Upper lobe of right lung (tissue), 1 donor: ENCODE data around the gene TEAD1. TPM values are rescaled to one million over a fixed set of nuclear protein-coding genes. Genes with fewer than 3 reads are reported as not detected.

Experiments used
- ATAC-seq: fragments of 200-7000 bp; cut with Tn5 transposase; one replicate; pipeline ENCODE4 v1.9.1; 2020; ENCODE audit warnings: mild to moderate bottlenecking, moderate library complexity
- DNase-seq: peaks from one replicate; pipeline ENCODE4 v3.0.0-alpha.2; 2020
- H3K27ac ChIP-seq: fragments of 200-600 bp; one replicate; pipeline ENCODE4 v1.8.0; 2022
- H3K27me3 ChIP-seq: fragments of 200-600 bp; one replicate; pipeline ENCODE4 v1.8.0; 2022; ENCODE audit warnings: mild to moderate bottlenecking
- H3K36me3 ChIP-seq: fragments of 200-600 bp; one replicate; pipeline ENCODE4 v1.8.0; 2022
- H3K4me1 ChIP-seq: fragments of 200-600 bp; one replicate; pipeline ENCODE4 v1.8.0; 2022
- H3K4me3 ChIP-seq: fragments of 200-600 bp; one replicate; pipeline ENCODE4 v1.8.0; 2022; ENCODE audit warnings: mild to moderate bottlenecking
- H3K9me3 ChIP-seq: fragments of 200-600 bp; one replicate; pipeline ENCODE4 v1.8.0; 2022
- CTCF ChIP-seq: fragments of 200-600 bp; IDR thresholded peaks from one replicate; pipeline ENCODE4 v1.8.0; 2022; ENCODE audit warnings: antibody characterized with exemption
- intact Hi-C: fragments of 100-400 bp; cut with DNase I; formaldehyde crosslinking; loops from one replicate; pipeline ENCODE4 v1.11.0; 2022
- total RNA-seq: library from RNA; stranded (reverse); fragmentation: NEBNext Ultra II Directional; extraction: Animal tissue kit (Norgen Biotek cat#: 25700); gene quantifications from one replicate; pipeline ENCODE4 v1.2.1, GENCODE V29; 2021
- donor health status: DM: no; HTN: yes; CAD: no; lungs with severe emphysema.

TEAD1 gene
- total RNA-seq, 1 donor from 2014 or later, result 72.3 TPM

- Histone ChIP-seq H3K4me3 (no peak overlapping the region), H3K27ac (no peak overlapping the region), H3K27me3 (no peaks in the 10 kb centered on the region), H3K9me3 (no peaks in the 10 kb centered on the region), H3K4me1 (no peaks in the 10 kb centered on the region), H3K36me3 (no peaks in the 10 kb centered on the region)
- DNase-seq (no peak), ATAC-seq (no peak)
- intact Hi-C loops, result no loop called here
- TF ChIP-seq CTCF, result no peak
Observed at GRCh38 chr11:12968101-12968500, 293.9 kb downstream of the TEAD1 start.

- intact Hi-C loops, result no loop called here
- H3K4me1 ChIP-seq, result no peaks in the 10 kb centered on the region
- TF ChIP-seq CTCF, result no peak
- no peak overlapping the region for H3K27ac ChIP-seq
- H3K9me3 ChIP-seq, result no peaks in the 10 kb centered on the region
- no peak overlapping the region for H3K4me3 ChIP-seq
- ATAC-seq (no peak), DNase-seq (no peak)
- H3K36me3 ChIP-seq, result no peaks in the 10 kb centered on the region
- no peaks in the 10 kb centered on the region for H3K27me3 ChIP-seq
Observed at GRCh38 chr11:12968826-12969225, 294.6 kb downstream of the TEAD1 start.

DNA sequence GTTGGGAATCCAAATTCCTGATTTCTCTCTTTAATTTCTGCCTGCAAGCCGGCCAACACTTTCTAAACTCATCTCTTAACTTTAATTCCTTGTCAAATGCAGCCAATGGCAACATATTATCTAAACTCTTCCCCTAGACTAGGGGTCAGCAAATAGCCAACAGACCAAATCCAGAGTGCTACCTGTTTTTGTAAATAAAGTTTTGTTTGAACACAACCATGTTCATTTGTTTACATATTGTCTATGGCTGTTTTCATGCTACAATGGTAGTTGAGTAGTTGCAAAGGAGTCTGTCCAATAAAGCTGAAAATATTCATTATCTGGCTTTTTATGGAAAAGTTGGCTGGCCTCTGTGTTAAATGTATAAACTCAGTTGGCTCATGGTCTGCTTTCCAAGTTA lies 297.7 kb downstream of the TEAD1 start:
- no peak for DNase-seq
- no peak overlapping the region for H3K27ac ChIP-seq
- intact Hi-C loops, result no loop called here
- no peaks in the 10 kb centered on the region for H3K36me3 ChIP-seq
- no peak overlapping the region for H3K4me3 ChIP-seq
- H3K9me3 ChIP-seq, result no peaks in the 10 kb centered on the region
- ATAC-seq, result no peak
- H3K4me1 ChIP-seq, result no peaks in the 10 kb centered on the region
- TF ChIP-seq CTCF, result no peak
- H3K27me3 ChIP-seq, result no peaks in the 10 kb centered on the region

DNA sequence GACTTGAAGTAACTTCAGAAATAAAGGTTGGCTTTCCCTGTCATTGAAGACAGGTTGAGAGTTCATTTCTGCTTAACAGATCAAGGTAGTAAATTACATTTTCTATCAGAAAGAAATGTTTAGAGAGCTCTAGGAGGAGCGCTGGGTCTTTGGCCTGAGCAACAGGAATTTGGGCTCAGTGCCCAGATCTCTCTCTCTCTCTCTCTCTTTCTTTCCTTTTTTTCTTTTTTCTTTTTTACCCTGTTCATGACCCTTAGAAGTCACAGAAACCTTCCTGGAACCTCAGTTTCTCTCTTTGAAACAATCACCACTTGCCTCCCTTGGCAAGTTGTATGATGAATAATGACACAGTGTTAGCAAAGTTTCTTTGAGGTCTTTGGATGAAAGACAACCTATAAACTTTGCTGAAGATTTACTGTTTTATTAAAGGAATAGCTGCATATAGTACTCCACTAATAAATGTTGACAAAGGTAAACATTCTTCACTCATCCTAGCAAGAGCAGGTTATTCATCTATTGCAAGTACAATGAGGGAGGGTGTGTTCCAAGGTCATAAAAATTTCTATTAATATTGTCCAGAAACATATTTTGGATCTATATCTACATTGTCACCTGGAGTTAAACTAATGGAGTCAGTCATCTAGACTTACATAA lies 299.4 kb downstream of the TEAD1 start:
- no peak for DNase-seq
- intact Hi-C loops, result no loop called here
- Histone ChIP-seq H3K36me3 (no peaks in the 10 kb centered on the region), H3K27ac (no peak overlapping the region), H3K9me3 (no peaks in the 10 kb centered on the region), H3K4me1 (no peaks in the 10 kb centered on the region), H3K27me3 (peaks cover 4% of the 10 kb centered on the region), H3K4me3 (no peak overlapping the region)
- TF ChIP-seq CTCF, result no peak
- ATAC-seq, result no peak

DNA sequence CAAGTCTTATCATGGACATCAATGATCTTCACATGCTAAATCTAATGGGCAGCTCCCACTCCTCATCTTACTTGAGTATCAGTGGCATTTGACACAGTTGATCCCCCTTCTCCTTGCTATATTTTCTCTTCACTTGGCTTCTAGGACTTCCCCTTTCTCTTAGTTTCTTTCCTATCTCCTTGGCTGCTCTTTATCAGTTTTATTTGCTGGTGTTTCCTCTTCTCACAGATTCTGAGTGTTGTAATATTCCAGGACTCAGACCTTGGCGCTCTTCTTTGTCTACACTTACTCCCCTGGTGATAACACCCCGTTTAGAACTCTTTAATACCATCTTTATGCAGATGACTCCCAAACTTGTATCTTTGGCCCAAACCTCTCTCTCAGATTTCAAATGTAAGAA lies 301.0 kb downstream of the TEAD1 start:
- H3K27me3 ChIP-seq, result peaks cover 4% of the 10 kb centered on the region
- no peak for ATAC-seq
- no peak for DNase-seq
- no peak overlapping the region for H3K27ac ChIP-seq
- intact Hi-C loops, result no loop called here
- H3K4me3 ChIP-seq, result no peak overlapping the region
- H3K9me3 ChIP-seq, result no peaks in the 10 kb centered on the region
- H3K4me1 ChIP-seq, result no peaks in the 10 kb centered on the region
- H3K36me3 ChIP-seq, result no peaks in the 10 kb centered on the region
- TF ChIP-seq CTCF, result no peak
